Transverse colon (tissue), 4 donors: ENCODE data around the gene ARHGEF7.

ENCODE experiments used
- POLR2A ChIP-seq: fragments of 450-650 bp; IDR thresholded peaks from one replicate; pipeline ENCODE4 v1.6.1; 2016; ENCODE audit warnings: antibody characterized with exemption, mild to moderate bottlenecking, moderate library complexity
- POLR2AphosphoS5 ChIP-seq, 3 donors: sonication (generic); formaldehyde crosslinking; IDR thresholded peaks; one replicate each; pipeline ENCODE4 v1.6.1; 2016; ENCODE audit warnings: antibody characterized with exemption in 3 of 3
- TF ChIP-seq, protein P1 (sequence below), 5 experiments: fragments of 200-600 bp in 3 of 5; fragments of 450-650 bp in 2 of 5; sonication (generic) in 3 of 5; IDR thresholded peaks; 1 replicate in 2 of 5; 2 replicates in 3 of 5; pipeline ENCODE4 v1.5.1; 2016 to 2017; ENCODE audit warnings: antibody characterized with exemption in 5 of 5, inconsistent platforms in 3 of 5, mild to moderate bottlenecking in 2 of 5, moderate library complexity in 1 of 5

DNA sequence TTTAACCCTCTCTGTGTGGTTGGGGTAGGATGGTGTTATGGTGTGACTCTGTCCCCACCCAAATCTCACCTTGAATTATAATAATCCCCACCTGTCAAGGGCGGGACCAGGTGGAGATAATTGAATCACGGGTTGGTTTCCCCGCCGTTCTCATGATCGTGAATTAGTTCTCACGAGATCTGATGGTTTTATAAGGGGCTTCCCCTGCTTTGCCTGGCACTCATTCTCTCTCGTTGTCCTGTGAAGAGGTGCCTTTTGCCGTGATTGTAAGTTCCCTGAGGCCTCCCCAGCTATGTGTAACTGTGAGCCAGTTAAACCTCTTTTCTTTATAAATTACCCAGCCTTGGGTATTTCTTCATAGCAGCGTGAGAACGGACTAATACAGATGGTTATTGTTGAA is 68.8 kb downstream of the ARHGEF7 start:
- TF ChIP-seq, protein P1, sequence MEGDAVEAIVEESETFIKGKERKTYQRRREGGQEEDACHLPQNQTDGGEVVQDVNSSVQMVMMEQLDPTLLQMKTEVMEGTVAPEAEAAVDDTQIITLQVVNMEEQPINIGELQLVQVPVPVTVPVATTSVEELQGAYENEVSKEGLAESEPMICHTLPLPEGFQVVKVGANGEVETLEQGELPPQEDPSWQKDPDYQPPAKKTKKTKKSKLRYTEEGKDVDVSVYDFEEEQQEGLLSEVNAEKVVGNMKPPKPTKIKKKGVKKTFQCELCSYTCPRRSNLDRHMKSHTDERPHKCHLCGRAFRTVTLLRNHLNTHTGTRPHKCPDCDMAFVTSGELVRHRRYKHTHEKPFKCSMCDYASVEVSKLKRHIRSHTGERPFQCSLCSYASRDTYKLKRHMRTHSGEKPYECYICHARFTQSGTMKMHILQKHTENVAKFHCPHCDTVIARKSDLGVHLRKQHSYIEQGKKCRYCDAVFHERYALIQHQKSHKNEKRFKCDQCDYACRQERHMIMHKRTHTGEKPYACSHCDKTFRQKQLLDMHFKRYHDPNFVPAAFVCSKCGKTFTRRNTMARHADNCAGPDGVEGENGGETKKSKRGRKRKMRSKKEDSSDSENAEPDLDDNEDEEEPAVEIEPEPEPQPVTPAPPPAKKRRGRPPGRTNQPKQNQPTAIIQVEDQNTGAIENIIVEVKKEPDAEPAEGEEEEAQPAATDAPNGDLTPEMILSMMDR (IDR thresholded peaks at IDR 0.05), result no peak
- TF ChIP-seq POLR2AphosphoS5 (IDR thresholded peaks at IDR 0.05) (no peak), POLR2A (no peak)
